ENCODE data around the gene FLRT2. TPM values are rescaled to one million over a fixed set of nuclear protein-coding genes. Genes with fewer than 3 reads are reported as not detected.

Gene FLRT2
- total RNA-seq, 1 experiment from 2014 or later = 0.17 TPM

GRCh38 chr14:85527445-85528035 lies 2.4 kb upstream of the FLRT2 start (continued):
- TF ChIP-seq MAX (IDR thresholded peaks at IDR 0.05) (no peak), CTCF (IDR thresholded peaks at IDR 0.05 in 2 of 3, conservative IDR thresholded peaks at IDR 0.05 in 1 of 3; ENCODE audit: borderline replicate concordance in 1 of 3, insufficient read depth in 1 of 3, low read depth in 2 of 3, low read length in 2 of 3) (no peak), POLR2AphosphoS5 (IDR thresholded peaks at IDR 0.05; ENCODE audit: low read depth, low read length) (no peak)

GRCh38 chr14:85528080-85528896 lies 1.7 kb upstream of the FLRT2 start:
- Histone ChIP-seq H3K9me3 (ENCODE audit: control insufficient read depth in 1 of 2, insufficient read depth in 1 of 2, low read depth in 1 of 2, low read length in 2 of 2) (peaks cover 10 to 16% of the 10 kb centered on the region in 2 experiments; a peak in 2 of 4 replicates), H3K4me1 (ENCODE audit: control insufficient read depth in 1 of 2, insufficient read depth in 2 of 2, low read length in 2 of 2) (no peaks in the 10 kb centered on the region), H3K9ac (ENCODE audit: low read length) (no peak overlapping the region), H3K36me3 (ENCODE audit: control insufficient read depth in 1 of 2, insufficient read depth in 2 of 2, low read length in 2 of 2) (no peaks in the 10 kb centered on the region), H4K20me1 (ENCODE audit: insufficient read depth) (no peaks in the 10 kb centered on the region), H3K27me3 (ENCODE audit: insufficient read depth, low read length) (no peaks in the 10 kb centered on the region), H3K4me3 (replicated peaks in 1 of 2; ENCODE audit: low read depth in 1 of 2, low read length in 2 of 2) (no peak overlapping the region), H3K27ac (ENCODE audit: low read depth, low read length) (no peak overlapping the region), H3K4me2 (ENCODE audit: low read length) (no peak overlapping the region), H2AFZ (ENCODE audit: low read depth, low read length, poor library complexity, severe bottlenecking) (no peak overlapping the region), H3K79me2 (ENCODE audit: insufficient read depth, low read length) (no peaks in the 10 kb centered on the region), H3K9me2 (ENCODE audit: insufficient read depth) (no peaks in the 10 kb centered on the region)
- ChIA-PET POLR2A (no interaction called here), RAD21 (ENCODE audit: low non-redundant PET in 1 of 2, low total read pairs in 2 of 2, uncharacterized antibody in 2 of 2, unreplicated experiment in 2 of 2) (no interaction called here), CTCF (no interaction called here)
- BruUV-seq (replicated peaks) = no TSS peak
- intact Hi-C loops (cut with micrococcal nuclease) = no loop called here
- DNase-seq (ENCODE audit: low read depth, low spot score) (no peak), ATAC-seq (no peak)
- TF ChIP-seq SIN3A (IDR thresholded peaks at IDR 0.05; ENCODE audit: low read depth) (no peak), EZH2 (IDR thresholded peaks at IDR 0.05) (no peak), ATF3 (IDR thresholded peaks at IDR 0.05) (no peak), ZFX (IDR thresholded peaks at IDR 0.05) (no peak), EZH2phosphoT487 (IDR thresholded peaks at IDR 0.05; ENCODE audit: borderline replicate concordance) (no peak), TCF7L2 (IDR thresholded peaks at IDR 0.05; ENCODE audit: borderline replicate concordance, extremely low read depth, insufficient read depth, insufficient read length) (no peak)

Data from HCT116 (cell line).